Adrenal gland (tissue), 5 donors: ENCODE results near the gene ARF1.

Experiments
- POLR2A ChIP-seq, 2 donors: fragments of 450-650 bp; IDR thresholded peaks; one replicate each; pipeline ENCODE4 v1.6.1; 2017; ENCODE audit warnings: antibody characterized with exemption in 2 of 2, mild to moderate bottlenecking in 2 of 2, moderate library complexity in 1 of 2
- TF ChIP-seq, protein P1 (sequence below), 6 experiments: fragments of 450-650 bp in 4 of 6; fragments of 200-600 bp in 2 of 6; sonication (generic) in 1 of 6; IDR thresholded peaks; 1 replicate in 5 of 6; 2 replicates in 1 of 6; pipeline versions ENCODE4 v1.5.1 to v1.8.0; 2016 to 2021; ENCODE audit warnings: antibody characterized with exemption in 6 of 6, mild to moderate bottlenecking in 2 of 6, moderate library complexity in 1 of 6
- donor health status: DM: no; HTN: no; CAD: no.

DNA sequence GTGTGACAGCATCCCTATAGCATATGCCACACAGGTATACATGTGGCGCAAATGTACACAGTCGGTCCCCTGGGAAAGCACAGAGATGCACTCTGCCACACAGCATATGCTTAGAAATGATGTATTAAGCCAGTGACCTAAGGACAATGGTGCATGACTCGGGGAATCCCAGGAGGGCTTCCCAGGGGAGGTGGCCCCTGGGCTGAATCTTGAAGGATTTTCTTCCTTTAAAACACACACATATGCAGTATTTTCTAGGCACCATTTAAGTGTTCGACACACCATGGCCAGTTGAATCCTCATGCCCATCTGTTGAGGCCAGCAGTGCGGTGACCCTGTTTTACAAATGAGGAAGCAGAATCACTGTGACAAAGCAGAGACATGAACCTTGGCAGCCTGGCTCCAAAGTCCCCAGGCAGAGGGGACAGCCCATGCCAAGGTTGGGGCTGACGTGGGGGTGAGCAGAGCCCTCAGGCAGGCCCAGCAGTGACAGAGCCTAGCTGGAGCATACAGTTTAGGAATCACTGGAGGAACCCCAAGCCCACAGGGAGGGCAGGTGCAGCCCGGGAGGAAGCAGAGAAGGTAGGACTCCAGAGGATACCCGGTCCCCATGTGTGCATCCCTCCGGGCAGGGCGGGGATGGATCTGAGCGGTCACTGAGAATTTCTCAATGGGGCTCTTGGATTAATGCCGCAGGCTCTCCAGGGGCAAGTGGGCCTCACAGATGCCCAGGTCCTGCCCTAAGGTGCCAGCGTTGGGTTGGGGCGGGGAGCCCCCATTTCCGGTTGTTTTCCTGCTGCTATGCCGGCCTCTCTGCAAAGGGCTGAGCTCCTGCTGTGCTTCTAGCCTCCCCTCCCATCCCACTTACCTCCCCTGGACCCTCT lies 47.3 kb upstream of the ARF1 start:
- TF ChIP-seq, protein P1, sequence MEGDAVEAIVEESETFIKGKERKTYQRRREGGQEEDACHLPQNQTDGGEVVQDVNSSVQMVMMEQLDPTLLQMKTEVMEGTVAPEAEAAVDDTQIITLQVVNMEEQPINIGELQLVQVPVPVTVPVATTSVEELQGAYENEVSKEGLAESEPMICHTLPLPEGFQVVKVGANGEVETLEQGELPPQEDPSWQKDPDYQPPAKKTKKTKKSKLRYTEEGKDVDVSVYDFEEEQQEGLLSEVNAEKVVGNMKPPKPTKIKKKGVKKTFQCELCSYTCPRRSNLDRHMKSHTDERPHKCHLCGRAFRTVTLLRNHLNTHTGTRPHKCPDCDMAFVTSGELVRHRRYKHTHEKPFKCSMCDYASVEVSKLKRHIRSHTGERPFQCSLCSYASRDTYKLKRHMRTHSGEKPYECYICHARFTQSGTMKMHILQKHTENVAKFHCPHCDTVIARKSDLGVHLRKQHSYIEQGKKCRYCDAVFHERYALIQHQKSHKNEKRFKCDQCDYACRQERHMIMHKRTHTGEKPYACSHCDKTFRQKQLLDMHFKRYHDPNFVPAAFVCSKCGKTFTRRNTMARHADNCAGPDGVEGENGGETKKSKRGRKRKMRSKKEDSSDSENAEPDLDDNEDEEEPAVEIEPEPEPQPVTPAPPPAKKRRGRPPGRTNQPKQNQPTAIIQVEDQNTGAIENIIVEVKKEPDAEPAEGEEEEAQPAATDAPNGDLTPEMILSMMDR (IDR thresholded peaks at IDR 0.05) = no peak
- no peak for TF ChIP-seq POLR2A (IDR thresholded peaks at IDR 0.05)
